ENCODE data around the gene BTLA.
A peak's percentile ranks its signal among the peaks of the same experiment; 100 is the strongest.

Gene BTLA

DNA sequence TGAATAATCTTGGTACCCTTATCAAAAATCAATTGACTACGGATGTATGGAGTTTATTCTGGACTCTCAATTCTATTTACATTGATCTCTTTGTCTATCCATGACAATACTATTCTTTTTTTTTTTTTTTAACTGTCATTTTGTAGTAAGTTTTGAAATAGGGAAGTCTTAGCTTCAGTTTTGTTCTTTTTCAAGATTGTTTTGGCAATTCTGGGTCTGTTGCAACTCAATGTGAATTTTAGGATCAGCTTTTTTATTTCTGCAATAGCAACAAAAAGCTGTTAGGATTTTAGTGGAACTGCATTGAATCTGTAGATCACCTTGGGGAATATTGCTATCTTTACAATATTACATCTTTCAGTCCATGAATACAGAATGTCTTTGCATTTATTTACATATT, 21.4 kb downstream of the BTLA start:
- no peak for TF ChIP-seq Cebpa-rat (IDR thresholded peaks at IDR 0.05)
- no peak overlapping the region for H3K9ac ChIP-seq
- H3K27me3 ChIP-seq, result no peaks in the 10 kb centered on the region
- peak overlapping the region in 4 of 11 experiments; percentile 4 to 29 (median 18); a peak in 5 of 22 replicates for H3K27ac ChIP-seq
- no peaks in the 10 kb centered on the region for H3K36me3 ChIP-seq
- H3K4me2 ChIP-seq, result peak overlapping the region in 4 of 11 experiments; percentile 14 to 55 (median 32); a peak in 5 of 22 replicates
- no peaks in the 10 kb centered on the region for H3K9me3 ChIP-seq (replicated peaks in 1 of 11)
- peaks cover 11 to 48% (median 12%) of the 10 kb centered on the region in 10 experiments for H3K4me1 ChIP-seq
- no peak overlapping the region for H3K4me3 ChIP-seq
- no peaks in the 10 kb centered on the region for H4K20me1 ChIP-seq

DNA sequence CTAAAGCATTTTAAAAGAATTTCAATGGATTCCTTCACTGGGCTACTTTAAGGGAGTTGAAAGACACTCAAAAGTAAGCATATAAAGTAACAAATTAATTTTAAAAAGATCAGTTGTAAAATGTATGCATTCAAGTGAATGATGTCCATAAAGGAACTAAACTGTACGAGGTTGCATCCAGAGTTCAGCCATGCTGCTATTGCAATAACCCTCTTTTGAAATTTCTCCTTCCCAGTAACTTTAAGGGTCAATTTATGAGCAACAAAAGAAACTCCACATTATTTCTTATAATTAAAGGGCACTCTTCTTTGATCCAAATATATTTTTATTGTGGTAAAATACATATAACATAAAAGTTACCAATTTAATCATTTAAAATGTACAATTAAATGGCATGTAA, 22.9 kb downstream of the BTLA start:
- no peaks in the 10 kb centered on the region for H3K27me3 ChIP-seq
- no peaks in the 10 kb centered on the region for H4K20me1 ChIP-seq
- TF ChIP-seq Cebpa-rat (IDR thresholded peaks at IDR 0.05), result no peak
- H3K4me2 ChIP-seq, result no peak overlapping the region
- H3K9ac ChIP-seq, result no peak overlapping the region
- H3K27ac ChIP-seq, result no peak overlapping the region
- no peaks in the 10 kb centered on the region for H3K36me3 ChIP-seq
- peaks cover 23 to 50% (median 27%) of the 10 kb centered on the region in 10 experiments for H3K4me1 ChIP-seq
- no peak overlapping the region for H3K4me3 ChIP-seq
- H3K9me3 ChIP-seq (replicated peaks in 1 of 11), result no peaks in the 10 kb centered on the region; a peak in 1 of 22 replicates

DNA sequence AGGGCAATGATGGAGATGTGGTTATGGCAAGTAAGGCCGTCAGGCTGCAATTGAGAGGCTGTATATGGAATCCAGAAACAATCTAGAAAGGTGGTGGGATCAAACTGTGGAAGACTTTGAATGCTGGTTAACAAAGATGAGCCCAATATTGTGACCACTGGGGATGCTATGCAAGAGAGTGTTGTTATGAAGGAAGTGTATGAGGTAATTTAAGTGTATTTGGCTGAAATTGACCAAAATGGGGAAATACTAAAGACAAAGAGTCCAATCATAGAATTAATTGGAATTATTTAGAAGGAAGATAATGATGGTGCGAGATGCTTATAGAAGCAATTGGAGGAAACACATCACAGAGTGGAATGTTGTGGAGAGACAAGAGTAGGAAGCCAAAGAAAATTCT, 24.5 kb downstream of the BTLA start:
- H3K9ac ChIP-seq, result no peak overlapping the region
- H3K4me2 ChIP-seq, result peak overlapping the region in 4 of 11 experiments; percentile 13 to 69 (median 16); a peak in 5 of 22 replicates
- no peak for TF ChIP-seq Cebpa-rat (IDR thresholded peaks at IDR 0.05)
- H3K9me3 ChIP-seq (replicated peaks in 1 of 11), result no peaks in the 10 kb centered on the region; a peak in 1 of 22 replicates
- H3K4me1 ChIP-seq, result peaks cover 23 to 50% (median 30%) of the 10 kb centered on the region in 10 experiments
- no peak overlapping the region for H3K4me3 ChIP-seq
- no peaks in the 10 kb centered on the region for H3K36me3 ChIP-seq
- H3K27me3 ChIP-seq, result no peaks in the 10 kb centered on the region
- no peak overlapping the region for H3K27ac ChIP-seq
- H4K20me1 ChIP-seq, result no peaks in the 10 kb centered on the region

DNA sequence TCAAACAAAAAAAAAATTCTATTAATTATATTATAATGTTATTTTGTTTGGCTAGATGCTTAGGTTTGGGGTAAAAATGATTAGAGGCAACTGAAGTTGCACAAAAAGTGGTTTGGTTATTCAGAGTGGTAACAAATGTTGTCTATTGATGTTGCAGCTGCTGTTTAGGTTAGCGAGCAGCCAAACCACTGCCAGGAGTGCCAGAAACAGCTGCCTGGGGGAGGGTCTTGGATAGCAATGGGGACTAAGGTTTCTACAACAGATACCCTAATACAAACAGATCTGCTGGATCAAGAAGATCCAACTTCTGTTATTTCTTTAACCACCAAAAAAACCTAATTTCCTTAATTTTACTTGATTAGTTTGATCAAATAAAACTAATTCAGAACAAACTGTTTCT, 26.6 kb downstream of the BTLA start:
- H3K9ac ChIP-seq, result peak overlapping the region in 1 of 11 experiments; percentile 53; a peak in 2 of 22 replicates
- no peak for TF ChIP-seq Cebpa-rat (IDR thresholded peaks at IDR 0.05)
- H3K36me3 ChIP-seq, result no peaks in the 10 kb centered on the region
- peak overlapping the region; percentile 19 to 70 (median 64); a peak in 19 of 22 replicates for H3K4me2 ChIP-seq
- peak overlapping the region in 5 of 11 experiments; percentile 23 to 69 (median 50); a peak in 6 of 22 replicates for H3K27ac ChIP-seq
- H3K27me3 ChIP-seq, result no peaks in the 10 kb centered on the region
- no peak overlapping the region for H3K4me3 ChIP-seq
- no peaks in the 10 kb centered on the region for H4K20me1 ChIP-seq
- H3K4me1 ChIP-seq, result peaks cover 26 to 40% (median 34%) of the 10 kb centered on the region in 10 experiments
- no peaks in the 10 kb centered on the region; a peak in 1 of 22 replicates for H3K9me3 ChIP-seq (replicated peaks in 1 of 11)

DNA sequence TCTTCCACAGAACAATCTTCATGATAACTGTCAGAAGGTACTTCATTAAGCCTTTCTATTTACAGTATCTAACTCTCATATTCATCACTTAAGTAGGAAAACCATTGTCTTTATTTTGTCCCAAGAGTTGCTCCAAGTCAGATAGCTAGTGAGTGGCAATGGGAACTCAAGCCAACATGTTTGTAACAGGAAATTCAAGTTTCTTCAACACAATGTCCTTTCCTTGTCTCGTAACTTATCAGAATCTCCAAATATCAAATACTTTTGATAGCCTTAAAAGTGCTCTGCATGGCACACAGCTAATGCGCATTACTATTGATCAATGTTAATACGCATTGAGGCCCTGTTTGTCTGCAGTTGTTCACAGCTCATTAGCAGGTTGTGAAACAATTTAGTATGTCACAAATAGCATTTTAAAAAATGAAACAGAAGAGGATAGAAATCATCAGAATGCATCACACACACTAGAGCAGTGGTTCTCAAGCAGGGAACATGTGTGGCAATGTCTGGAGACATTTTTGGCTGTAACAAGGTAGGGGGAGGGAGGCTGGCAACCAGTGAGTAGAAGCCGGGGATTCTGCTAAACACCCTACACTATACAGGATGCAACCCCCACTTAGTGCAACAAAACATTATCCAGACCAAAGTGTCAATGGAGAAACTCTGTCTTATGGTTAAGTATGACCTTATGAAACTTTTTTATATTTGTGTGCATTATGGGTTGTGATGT, 27.5 kb downstream of the BTLA start:
- H3K4me3 ChIP-seq, result no peak overlapping the region
- H3K9ac ChIP-seq, result no peak overlapping the region
- TF ChIP-seq Cebpa-rat (IDR thresholded peaks at IDR 0.05), result no peak
- peak overlapping the region in 8 of 11 experiments; percentile 11 to 70 (median 64); a peak in 8 of 22 replicates for H3K4me2 ChIP-seq
- no peaks in the 10 kb centered on the region for H3K27me3 ChIP-seq
- no peaks in the 10 kb centered on the region for H3K36me3 ChIP-seq
- peak overlapping the region in 2 of 11 experiments; percentile 54 to 69; a peak in 2 of 22 replicates for H3K27ac ChIP-seq
- H4K20me1 ChIP-seq, result no peaks in the 10 kb centered on the region
- no peaks in the 10 kb centered on the region; a peak in 1 of 22 replicates for H3K9me3 ChIP-seq (replicated peaks in 1 of 11)
- H3K4me1 ChIP-seq, result peaks cover 27 to 44% (median 33%) of the 10 kb centered on the region in 10 experiments

DNA sequence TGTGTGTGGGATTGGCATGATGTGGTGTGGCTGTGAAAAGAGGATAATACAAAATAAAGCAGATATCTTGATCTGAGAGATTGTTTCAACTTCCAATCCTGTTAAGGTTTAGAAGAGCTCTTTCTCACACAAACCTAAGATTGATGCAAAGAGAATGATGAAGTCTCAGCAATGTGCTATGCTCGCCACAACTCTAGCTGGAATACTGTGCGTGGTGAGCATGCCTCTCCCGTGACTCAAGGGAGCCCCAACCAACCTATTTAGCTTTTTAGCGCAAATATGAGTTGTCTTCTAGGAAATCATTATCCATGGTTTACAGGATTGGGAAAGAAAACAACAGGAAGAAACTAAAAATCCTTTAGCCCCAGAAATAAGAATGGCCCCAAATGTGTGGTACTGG, 28.5 kb downstream of the BTLA start:
- Histone ChIP-seq H4K20me1 (no peaks in the 10 kb centered on the region), H3K4me3 (no peak overlapping the region), H3K4me2 (peak overlapping the region in 2 of 11 experiments; percentile 2 to 6; a peak in 2 of 22 replicates), H3K27me3 (no peaks in the 10 kb centered on the region), H3K9me3 (replicated peaks in 1 of 11) (no peaks in the 10 kb centered on the region; a peak in 1 of 22 replicates), H3K4me1 (peaks cover 27 to 49% (median 34%) of the 10 kb centered on the region in 10 experiments), H3K36me3 (no peaks in the 10 kb centered on the region), H3K9ac (no peak overlapping the region), H3K27ac (no peak overlapping the region)
- no peak for TF ChIP-seq Cebpa-rat (IDR thresholded peaks at IDR 0.05)

DNA sequence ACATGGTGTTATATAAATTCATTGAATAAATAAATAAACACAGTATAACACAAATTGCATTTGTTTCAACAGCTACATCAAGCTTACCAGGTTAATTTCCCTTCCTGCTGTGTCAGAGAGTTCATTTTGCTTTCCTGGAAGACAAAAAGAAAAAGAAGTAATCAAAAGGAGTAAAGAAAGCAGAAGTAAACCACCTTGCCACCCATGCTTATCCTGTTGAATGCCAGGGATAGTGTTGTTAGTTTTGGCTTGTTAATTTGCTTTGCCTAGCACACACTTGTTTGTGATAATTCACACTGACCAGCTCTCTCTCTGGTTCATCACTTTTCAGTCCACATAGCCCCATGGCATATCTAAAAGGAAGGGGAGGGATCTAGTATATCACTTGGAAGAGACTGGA, 29.6 kb downstream of the BTLA start:
- H3K4me3 ChIP-seq, result no peak overlapping the region
- H3K27me3 ChIP-seq, result no peaks in the 10 kb centered on the region
- H4K20me1 ChIP-seq, result no peaks in the 10 kb centered on the region
- TF ChIP-seq Cebpa-rat (IDR thresholded peaks at IDR 0.05), result no peak
- H3K9ac ChIP-seq, result no peak overlapping the region
- H3K4me1 ChIP-seq, result peaks cover 28 to 61% (median 43%) of the 10 kb centered on the region in 10 experiments
- H3K36me3 ChIP-seq, result no peaks in the 10 kb centered on the region
- H3K4me2 ChIP-seq, result 0 out of 22 replicates have a peak overlapping the region, but pooled peaks of 1 of the 11 experiments have one; percentile 11
- H3K9me3 ChIP-seq (replicated peaks in 1 of 11), result no peaks in the 10 kb centered on the region; a peak in 1 of 22 replicates
- H3K27ac ChIP-seq, result no peak overlapping the region

DNA sequence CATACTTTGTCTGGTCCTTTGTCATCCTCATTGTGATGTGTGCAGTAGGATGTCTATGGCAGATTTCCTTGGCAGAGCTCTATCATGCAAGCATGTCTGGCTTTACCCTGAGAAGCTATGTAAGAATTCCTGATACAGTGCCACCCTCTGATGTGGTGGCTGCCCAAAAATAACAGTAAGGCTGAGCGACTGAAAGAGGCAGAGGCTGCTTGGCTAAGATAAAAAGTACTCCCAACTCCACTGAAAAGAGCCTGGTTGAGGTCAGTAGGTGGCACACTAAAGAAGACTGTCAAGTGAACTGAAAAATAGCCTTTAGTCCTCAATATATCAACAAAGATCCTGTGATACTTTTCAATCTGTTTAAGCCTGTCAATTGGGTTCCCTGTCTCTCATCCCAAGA, 31.7 kb downstream of the BTLA start:
- no peaks in the 10 kb centered on the region for H3K36me3 ChIP-seq
- no peak overlapping the region for H3K9ac ChIP-seq
- H3K4me1 ChIP-seq, result peaks cover 22 to 65% (median 45%) of the 10 kb centered on the region in 10 experiments
- no peak overlapping the region for H3K27ac ChIP-seq
- H3K4me2 ChIP-seq, result peak overlapping the region in 6 of 11 experiments; percentile 7 to 40 (median 26); a peak in 8 of 22 replicates
- H3K4me3 ChIP-seq, result no peak overlapping the region
- no peaks in the 10 kb centered on the region for H3K27me3 ChIP-seq
- no peak for TF ChIP-seq Cebpa-rat (IDR thresholded peaks at IDR 0.05)
- peaks cover 0 to 8% (median 0%) of the 10 kb centered on the region in 11 experiments; a peak in 8 of 22 replicates for H3K9me3 ChIP-seq (replicated peaks in 1 of 11)
- no peaks in the 10 kb centered on the region for H4K20me1 ChIP-seq

DNA sequence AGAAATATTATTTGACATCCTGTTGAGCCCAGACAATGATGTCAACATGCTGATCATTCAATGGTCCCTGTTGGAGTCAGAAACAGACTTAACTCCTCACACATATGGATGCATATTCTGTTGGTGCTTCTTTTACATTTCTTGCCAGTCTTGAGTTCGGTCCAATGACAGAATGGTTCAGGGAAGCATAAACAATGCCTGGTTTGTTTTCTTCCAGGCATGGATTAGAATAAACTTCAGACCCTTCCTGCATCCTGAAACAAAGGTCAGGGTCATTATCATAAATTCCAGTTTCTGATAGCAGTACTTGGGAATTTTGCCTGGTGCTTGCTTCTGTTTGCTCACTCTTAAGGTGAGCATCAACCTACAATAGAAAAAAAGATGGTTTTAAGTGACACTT, 33.3 kb downstream of the BTLA start:
- H3K4me3 ChIP-seq, result no peak overlapping the region
- H3K36me3 ChIP-seq, result no peaks in the 10 kb centered on the region
- TF ChIP-seq Cebpa-rat (IDR thresholded peaks at IDR 0.05), result no peak
- peaks cover 6 to 16% (median 8%) of the 10 kb centered on the region in 11 experiments; a peak in 16 of 22 replicates for H3K9me3 ChIP-seq (replicated peaks in 1 of 11)
- H4K20me1 ChIP-seq, result no peaks in the 10 kb centered on the region
- H3K4me2 ChIP-seq, result peak overlapping the region in 1 of 11 experiments; percentile 80; a peak in 4 of 22 replicates
- H3K9ac ChIP-seq, result no peak overlapping the region
- no peak overlapping the region for H3K27ac ChIP-seq
- H3K27me3 ChIP-seq, result no peaks in the 10 kb centered on the region
- peaks cover 22 to 52% (median 33%) of the 10 kb centered on the region in 10 experiments for H3K4me1 ChIP-seq
